ENCODE results near the gene OR6K3.

GRCh38 chr1:158711098-158711497 lies 9.4 kb downstream of the OR6K3 start:
- TF ChIP-seq, protein P1, sequence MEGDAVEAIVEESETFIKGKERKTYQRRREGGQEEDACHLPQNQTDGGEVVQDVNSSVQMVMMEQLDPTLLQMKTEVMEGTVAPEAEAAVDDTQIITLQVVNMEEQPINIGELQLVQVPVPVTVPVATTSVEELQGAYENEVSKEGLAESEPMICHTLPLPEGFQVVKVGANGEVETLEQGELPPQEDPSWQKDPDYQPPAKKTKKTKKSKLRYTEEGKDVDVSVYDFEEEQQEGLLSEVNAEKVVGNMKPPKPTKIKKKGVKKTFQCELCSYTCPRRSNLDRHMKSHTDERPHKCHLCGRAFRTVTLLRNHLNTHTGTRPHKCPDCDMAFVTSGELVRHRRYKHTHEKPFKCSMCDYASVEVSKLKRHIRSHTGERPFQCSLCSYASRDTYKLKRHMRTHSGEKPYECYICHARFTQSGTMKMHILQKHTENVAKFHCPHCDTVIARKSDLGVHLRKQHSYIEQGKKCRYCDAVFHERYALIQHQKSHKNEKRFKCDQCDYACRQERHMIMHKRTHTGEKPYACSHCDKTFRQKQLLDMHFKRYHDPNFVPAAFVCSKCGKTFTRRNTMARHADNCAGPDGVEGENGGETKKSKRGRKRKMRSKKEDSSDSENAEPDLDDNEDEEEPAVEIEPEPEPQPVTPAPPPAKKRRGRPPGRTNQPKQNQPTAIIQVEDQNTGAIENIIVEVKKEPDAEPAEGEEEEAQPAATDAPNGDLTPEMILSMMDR (IDR thresholded peaks at IDR 0.05), result no peak
- no peak for TF ChIP-seq POLR2AphosphoS5 (IDR thresholded peaks at IDR 0.05; ENCODE audit: low read depth, low read length)

Measured in Panc1 (cell line).